CD4-positive, alpha-beta T cell treated with Interferon alpha-2 for 1 hour (primary cell): ENCODE results near the gene DCHS1.
"Not testable (repeated sequence)": the region's sequence is repeated elsewhere in the genome, so short reads cannot be mapped to it uniquely, and the experiment has no call there.

ENCODE experiments used
- DNase-seq, 2 donors: peaks; one replicate each; pipeline ENCODE4 v3.0.0-alpha.2; 2020 to 2022

Gene DCHS1

GRCh38 chr11:6655790-6656583 lies at the start of gene DCHS1:
Gene DCHS1 (minus strand): TSS chr11:6655809. CDS start chr11:6641613, 14,196 bp downstream.
- DNase-seq: peak in 1 of 2 donors; percentile 31

- DNase-seq: peak; percentile 49 to 54
Measured at GRCh38 chr11:6703247-6704063, 47.8 kb upstream of the DCHS1 start.

- DNase-seq: not testable (repeated sequence)
Measured at GRCh38 chr11:6701955-6702354, 46.3 kb upstream of the DCHS1 start.

GRCh38 chr11:6695377-6695776 lies 39.8 kb upstream of the DCHS1 start:
- no peak for DNase-seq

- no peak for DNase-seq
Measured at GRCh38 chr11:6694229-6694535, 38.6 kb upstream of the DCHS1 start.

- DNase-seq: peak in 1 of 2 donors; percentile 72
Measured at GRCh38 chr11:6693342-6694228, 38.0 kb upstream of the DCHS1 start.

- no peak for DNase-seq
Measured at GRCh38 chr11:6692128-6692527, 36.5 kb upstream of the DCHS1 start.

- not testable (repeated sequence) for DNase-seq
Measured at GRCh38 chr11:6690431-6691132, 35.0 kb upstream of the DCHS1 start.

GRCh38 chr11:6687876-6688275 lies 32.3 kb upstream of the DCHS1 start:
- no peak for DNase-seq

- DNase-seq: no peak
Measured at GRCh38 chr11:6686006-6686405, 30.4 kb upstream of the DCHS1 start.

GRCh38 chr11:6684068-6684467 lies 28.5 kb upstream of the DCHS1 start:
- not testable (repeated sequence) for DNase-seq

- DNase-seq: peak; percentile 100
Measured at GRCh38 chr11:6682936-6683861, 27.6 kb upstream of the DCHS1 start, which contains the start of gene MRPL17. Gene MRPL17 (minus strand): TSS chr11:6683340. CDS start chr11:6683296, 44 bp downstream.

GRCh38 chr11:6682591-6682935 lies 27.0 kb upstream of the DCHS1 start:
- no peak for DNase-seq

- no peak for DNase-seq
Measured at GRCh38 chr11:6681949-6682348, 26.3 kb upstream of the DCHS1 start.

- no peak for DNase-seq
Measured at GRCh38 chr11:6681505-6681904, 25.9 kb upstream of the DCHS1 start.

- DNase-seq: no peak
Measured at GRCh38 chr11:6677018-6677417, 21.4 kb upstream of the DCHS1 start.

GRCh38 chr11:6674862-6675261 lies 19.3 kb upstream of the DCHS1 start:
- no peak for DNase-seq

GRCh38 chr11:6674219-6674597 lies 18.6 kb upstream of the DCHS1 start:
- no peak for DNase-seq

GRCh38 chr11:6673523-6674218 lies 18.1 kb upstream of the DCHS1 start:
- no peak for DNase-seq

- no peak for DNase-seq
Measured at GRCh38 chr11:6671991-6672390, 16.4 kb upstream of the DCHS1 start.
